ENCODE data around the gene HAO2.

DNA sequence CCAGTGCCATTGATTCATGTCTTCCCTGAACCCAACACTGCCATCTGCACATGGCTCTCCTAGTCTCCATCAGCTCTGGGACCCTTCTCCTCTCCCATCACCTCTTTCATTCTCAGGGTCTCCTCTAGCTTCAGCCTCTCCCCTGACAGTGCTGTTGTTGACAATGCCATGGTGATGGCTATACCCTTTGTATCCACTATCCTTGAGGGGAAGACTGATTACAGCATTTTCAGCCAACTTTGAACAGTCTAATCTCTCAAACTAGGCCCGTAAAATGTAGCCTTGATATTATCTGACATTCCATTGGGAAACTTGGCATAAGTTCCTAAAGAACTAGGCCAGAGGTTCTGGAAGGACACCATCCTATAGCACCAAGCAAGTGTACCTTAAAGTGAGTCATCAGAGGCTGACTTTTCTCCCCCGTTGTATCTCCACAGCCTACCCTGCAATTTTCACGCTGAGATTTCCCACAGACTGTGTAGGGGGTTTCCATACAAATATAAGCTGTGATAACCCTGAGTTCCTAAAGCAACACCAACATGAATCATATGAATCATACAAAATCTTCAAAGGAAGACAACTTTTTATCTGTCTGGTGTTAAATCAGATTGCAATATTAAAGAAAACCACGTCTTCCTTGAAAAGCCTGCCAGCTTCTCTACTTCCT is 5.8 kb downstream of the HAO2 start:
- TF ChIP-seq, protein P1, sequence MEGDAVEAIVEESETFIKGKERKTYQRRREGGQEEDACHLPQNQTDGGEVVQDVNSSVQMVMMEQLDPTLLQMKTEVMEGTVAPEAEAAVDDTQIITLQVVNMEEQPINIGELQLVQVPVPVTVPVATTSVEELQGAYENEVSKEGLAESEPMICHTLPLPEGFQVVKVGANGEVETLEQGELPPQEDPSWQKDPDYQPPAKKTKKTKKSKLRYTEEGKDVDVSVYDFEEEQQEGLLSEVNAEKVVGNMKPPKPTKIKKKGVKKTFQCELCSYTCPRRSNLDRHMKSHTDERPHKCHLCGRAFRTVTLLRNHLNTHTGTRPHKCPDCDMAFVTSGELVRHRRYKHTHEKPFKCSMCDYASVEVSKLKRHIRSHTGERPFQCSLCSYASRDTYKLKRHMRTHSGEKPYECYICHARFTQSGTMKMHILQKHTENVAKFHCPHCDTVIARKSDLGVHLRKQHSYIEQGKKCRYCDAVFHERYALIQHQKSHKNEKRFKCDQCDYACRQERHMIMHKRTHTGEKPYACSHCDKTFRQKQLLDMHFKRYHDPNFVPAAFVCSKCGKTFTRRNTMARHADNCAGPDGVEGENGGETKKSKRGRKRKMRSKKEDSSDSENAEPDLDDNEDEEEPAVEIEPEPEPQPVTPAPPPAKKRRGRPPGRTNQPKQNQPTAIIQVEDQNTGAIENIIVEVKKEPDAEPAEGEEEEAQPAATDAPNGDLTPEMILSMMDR (conservative IDR thresholded peaks at IDR 0.05; ENCODE audit: low read length) = no peak
- no peak for TF ChIP-seq EZH2phosphoT487 (IDR thresholded peaks at IDR 0.05; ENCODE audit: borderline replicate concordance, low read depth, low read length)
